Hypothalamus (tissue), 51 donors: ENCODE results near the gene SCN11A.

ENCODE experiments used
- DNase-seq, 51 donors: peaks; one replicate each; lab custom pipeline; 2025; lab: John Stamatoyannopoulos, UW

SCN11A gene

DNA sequence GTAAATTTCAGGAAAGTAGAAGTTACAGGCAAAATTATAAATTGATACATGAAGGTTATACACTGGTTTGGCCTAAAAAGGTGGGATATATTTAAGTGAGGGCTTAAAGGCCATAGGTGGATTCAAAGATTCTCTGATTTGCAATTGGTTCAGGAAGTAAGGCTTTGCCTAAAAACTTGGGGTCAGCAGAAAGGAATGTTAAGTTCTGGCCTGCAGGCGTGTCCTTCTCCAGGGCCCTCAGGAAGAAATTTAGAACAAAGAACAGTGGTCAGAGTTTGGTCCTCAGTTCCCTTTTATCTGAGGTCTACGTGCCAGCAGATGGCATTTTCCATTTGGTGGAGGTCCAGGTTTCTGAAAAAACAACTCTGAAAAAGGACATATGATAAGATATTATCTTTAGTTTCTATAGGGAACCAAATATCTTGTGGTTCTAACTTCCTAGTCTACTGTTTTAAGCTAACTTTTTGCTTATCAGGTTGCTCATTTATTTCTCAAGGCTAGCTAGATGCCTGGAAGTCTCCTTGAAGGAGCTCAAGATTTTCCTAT lies 40.5 kb downstream of the SCN11A start:
- no peak for DNase-seq

DNA sequence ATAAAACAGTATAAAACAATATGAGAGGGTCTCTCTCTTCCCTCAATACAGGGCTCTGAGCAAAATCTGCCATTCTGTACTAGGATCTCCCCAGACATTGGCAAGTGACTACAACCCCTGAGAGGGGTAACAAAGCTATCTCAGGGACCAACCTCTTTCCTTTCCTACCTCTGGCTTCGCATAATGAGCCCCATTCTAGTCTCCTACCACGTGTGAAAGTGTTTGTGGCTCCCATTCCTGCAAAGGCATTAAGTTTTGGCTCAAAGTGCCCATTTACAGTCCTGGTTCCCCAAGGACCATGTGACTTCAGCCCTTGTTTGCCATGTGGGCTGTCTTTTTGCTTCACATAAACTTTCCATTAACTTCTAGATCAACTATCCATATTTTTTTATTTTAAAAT lies 46.4 kb downstream of the SCN11A start:
- no peak for DNase-seq
